ENCODE measurements around the gene GAB2.

GAB2 gene

DNA sequence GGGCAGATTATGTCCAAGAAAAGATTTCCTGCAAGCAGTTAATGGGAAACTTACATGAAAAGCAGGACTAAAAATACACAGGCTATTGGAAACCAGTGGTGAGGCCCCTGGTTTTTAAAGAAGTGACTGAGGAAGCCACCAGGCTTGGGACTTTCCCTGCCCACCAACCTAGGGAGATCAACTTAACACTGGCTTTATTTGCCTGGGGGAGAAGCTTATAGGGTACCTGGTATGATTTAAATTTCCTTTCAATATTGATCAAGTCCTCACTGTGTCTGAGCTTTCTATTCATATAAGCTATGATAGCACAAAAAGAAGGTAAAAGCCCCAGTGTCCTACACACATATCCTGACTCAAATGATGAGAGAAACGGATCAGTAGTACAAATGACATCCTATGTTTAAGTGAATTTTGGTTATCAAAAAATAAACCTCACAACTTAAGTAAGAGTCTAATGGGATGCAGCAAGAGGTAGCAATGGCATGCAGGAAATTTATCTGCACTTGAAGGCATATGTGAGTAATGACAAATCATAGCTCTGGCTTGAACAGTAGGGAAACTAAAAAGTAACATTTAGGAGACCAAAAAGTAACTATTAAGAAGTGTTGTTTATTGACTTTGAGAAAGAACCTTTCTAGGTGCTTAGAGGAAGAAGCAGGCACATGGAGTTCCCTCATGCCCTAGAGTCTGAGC is 85.3 kb downstream of the GAB2 start:
- in situ Hi-C loops (cut with MboI; ENCODE audit: low pct_unique_long_range_greater_than_20kb, low sequenced_read_pairs), result no loop called here
- no peak for DNase-seq

DNA sequence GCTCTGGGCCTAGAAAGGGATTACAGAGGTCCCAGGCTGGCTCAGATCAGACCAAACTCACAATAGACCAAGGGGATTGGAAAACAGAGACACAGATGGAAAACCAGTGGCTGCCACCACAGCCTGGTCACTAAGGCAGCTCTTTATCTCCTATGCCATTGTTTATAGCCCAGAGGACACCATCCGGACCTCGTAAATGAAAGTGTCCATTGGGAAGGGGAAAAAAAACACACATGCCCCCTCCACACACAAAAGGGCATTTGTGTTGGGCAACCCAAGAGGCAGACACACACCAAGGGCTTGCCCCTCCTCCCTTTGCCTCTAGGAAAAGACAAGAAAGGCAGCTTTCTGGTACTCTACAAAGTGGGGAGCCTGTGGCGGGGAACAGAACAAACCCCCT is 85.9 kb downstream of the GAB2 start:
- no peak for DNase-seq
- in situ Hi-C loops (cut with MboI; ENCODE audit: low pct_unique_long_range_greater_than_20kb, low sequenced_read_pairs), result no loop called here

DNA sequence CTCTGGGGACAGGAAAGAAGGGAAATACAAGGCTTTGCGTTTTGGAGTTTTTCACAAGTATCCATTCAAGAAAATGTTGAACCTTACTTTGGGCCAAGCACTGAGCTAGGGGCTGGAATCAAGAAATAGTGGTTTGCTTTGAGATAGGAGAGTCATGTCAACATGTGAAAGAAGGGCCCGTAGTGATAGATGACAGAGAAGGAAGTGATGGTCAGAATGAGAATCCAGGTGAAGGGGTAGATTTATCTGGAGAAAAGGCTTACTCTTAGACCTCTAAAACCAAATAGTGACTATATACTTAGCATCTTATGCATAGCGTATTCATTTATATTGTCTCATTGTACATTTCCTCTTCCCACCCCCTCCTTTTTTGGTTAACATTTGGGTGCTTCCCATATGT is 87.3 kb downstream of the GAB2 start:
- in situ Hi-C loops (cut with MboI; ENCODE audit: low pct_unique_long_range_greater_than_20kb, low sequenced_read_pairs), result no loop called here
- DNase-seq, result no peak

DNA sequence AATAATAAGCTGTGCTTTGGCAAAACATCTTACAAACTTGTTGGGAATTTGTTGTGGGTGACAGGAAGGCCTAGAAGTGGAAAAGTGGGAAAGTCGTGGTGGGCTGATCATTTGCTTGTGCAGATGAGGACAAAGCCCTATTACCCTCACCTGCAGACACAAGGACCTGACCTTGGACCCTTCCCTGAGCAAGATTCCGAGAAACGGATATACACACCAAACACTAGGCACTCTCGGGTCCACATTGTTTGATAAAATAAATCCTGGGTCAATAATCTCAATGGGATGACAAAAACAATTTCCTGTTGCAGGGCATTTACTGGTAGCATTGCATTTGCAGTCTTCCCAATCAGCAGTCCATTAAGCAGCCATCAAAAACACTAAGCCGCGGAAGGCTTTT is 89.7 kb downstream of the GAB2 start:
- in situ Hi-C loops (cut with MboI; ENCODE audit: low pct_unique_long_range_greater_than_20kb, low sequenced_read_pairs), result no loop called here
- no peak for DNase-seq

DNA sequence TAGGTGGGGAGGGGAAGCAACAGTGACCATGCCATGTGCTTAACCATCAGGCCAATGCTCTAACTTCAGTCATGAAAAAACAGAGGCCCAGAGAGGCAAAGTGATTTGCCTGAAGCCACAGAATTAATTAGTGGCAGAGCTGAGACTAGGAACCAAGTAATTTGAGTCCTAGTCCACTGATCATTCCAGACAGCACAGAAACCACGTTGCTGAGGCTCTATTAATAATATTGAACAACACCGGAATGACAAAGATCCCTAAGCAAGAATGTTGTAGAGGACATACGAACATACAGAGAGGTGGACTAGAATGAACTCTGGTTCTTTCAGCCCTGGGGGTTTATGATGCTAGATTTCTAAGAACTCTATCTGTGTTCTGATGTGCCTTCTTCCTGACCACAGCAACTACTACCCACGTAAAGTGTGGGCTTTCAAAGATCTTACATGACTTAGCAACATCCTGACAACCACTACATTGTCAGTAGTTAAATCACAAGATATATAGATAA is 92.3 kb downstream of the GAB2 start:
- in situ Hi-C loops (cut with MboI; ENCODE audit: low pct_unique_long_range_greater_than_20kb, low sequenced_read_pairs), result no loop called here
- DNase-seq, result peak; percentile 70

DNA sequence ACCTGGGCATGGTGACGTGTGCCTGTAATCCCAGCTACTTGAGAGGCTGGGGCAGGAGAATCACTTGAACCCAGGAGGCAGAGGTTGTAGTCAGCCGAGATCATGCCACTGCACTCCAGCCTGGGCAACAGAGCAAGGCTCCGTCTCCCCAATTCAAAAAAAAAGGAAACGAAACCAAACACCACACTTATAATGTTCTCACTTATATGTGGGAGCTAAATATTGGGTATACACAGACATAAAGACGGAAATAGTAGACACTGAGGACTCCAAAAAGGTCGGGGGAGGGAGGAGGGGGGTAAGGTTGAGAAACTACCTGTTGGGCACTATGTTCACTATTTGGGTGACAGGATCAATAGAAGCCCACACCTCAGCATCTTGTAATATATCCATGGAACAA is 94.3 kb downstream of the GAB2 start:
- in situ Hi-C loops (cut with MboI; ENCODE audit: low pct_unique_long_range_greater_than_20kb, low sequenced_read_pairs), result no loop called here
- DNase-seq, result no peak

DNA sequence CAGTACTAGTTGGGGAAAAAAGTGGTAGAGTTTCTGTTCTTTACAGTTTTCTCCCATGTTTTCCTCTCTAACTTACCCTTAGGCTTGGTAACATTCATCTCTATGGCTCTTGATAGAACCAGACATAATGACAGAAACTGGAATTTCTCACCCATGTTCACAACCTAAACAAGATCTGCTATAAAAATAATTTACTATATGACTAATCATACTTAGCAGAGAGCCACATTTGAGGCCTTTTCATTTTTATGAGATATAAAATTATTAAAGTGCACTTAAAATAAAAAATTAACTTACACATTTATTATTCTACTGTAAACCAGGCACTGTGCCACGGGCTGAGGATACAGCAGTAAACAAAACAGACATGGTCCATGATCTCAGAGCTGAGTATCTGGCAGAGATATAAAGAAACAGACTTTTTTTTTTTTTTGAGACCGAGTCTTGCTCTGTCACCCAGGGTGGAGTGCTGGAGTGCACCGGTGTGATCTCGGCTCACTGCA is 98.1 kb downstream of the GAB2 start:
- in situ Hi-C loops (cut with MboI; ENCODE audit: low pct_unique_long_range_greater_than_20kb, low sequenced_read_pairs), result no loop called here

DNA sequence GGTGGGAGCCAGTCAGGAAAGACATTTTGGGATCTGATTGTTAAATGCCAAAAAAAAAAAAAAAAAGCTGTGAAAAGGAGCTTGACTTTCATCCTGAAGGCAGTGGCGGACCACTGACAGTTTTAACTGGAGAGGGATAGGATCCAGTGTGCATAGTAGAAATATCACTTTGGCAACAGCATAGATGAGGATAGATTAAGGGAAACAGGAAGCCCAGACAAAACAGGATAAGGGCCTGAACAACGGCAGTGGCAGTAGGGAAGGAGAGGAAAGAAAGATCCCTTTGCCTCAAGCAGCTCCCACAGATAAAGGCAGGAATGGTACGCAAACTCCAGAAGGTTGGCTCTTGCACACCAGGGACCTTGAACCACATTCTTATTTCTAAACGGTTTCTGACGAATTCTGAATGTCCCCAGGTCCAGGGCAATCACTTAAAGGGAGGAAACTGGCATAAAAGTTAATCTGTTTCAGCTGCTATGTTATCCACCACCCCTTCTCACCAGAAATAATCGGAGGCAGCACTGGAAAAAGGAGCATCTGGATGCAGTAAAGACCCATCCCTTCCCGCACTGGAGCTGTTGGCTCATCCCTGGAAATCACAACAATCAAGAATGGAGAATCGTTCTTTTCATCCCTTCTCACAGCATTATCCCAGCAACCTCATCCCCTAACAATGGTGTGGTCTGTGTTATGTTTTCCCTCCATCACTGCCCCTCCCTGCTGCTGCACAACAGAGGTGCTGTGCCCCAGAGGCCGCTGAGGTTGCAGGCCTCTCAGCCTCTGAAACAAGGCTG is 99.1 kb downstream of the GAB2 start:
- in situ Hi-C loops (cut with MboI; ENCODE audit: low pct_unique_long_range_greater_than_20kb, low sequenced_read_pairs), result no loop called here
- no peak for DNase-seq

More for the DNA sequence above, 98.1 kb downstream of the GAB2 start:
- DNase-seq, result no peak

DNA sequence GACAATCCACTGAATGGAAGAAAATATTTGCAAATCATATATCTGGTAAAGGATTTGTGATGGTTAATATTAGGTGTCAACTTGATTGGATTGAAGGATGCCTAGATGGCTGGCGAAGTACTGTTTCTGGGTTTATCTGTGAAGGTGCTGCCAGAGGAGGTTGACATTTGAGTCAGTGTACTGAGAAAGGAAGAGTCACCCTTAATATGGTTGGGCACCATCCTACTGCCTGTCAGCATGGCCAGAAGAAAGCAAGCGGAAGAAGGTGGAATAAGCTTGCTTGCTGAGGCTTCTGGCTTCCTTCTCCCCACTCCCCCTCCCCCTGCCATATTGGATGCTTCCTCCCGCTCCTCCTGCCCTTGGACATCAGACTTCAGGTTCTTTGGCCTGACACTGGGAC is 101.9 kb downstream of the GAB2 start:
- no peak for DNase-seq
- in situ Hi-C loops (cut with MboI; ENCODE audit: low pct_unique_long_range_greater_than_20kb, low sequenced_read_pairs), result no loop called here

DNA sequence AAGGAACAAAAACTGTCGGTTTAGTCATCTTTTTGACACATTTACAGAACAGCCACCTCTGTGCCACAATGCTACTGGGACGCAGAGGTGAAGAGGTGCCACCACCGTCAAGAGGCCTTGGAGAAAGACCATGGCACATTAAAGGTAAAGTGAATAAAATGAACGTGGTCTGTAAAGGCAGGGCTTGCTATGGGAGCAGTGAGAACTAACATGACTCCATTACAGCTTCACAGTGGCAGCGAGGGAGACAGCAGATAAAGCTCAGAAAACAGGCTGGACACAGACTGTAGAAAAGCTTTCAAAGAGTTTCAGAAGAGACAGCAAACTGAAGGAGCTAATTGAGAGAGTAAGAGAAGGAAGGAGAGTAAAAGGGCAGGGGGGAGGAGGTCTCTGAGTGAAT is 102.9 kb downstream of the GAB2 start:
- DNase-seq, result no peak
- in situ Hi-C loops (cut with MboI; ENCODE audit: low pct_unique_long_range_greater_than_20kb, low sequenced_read_pairs), result no loop called here

DNA sequence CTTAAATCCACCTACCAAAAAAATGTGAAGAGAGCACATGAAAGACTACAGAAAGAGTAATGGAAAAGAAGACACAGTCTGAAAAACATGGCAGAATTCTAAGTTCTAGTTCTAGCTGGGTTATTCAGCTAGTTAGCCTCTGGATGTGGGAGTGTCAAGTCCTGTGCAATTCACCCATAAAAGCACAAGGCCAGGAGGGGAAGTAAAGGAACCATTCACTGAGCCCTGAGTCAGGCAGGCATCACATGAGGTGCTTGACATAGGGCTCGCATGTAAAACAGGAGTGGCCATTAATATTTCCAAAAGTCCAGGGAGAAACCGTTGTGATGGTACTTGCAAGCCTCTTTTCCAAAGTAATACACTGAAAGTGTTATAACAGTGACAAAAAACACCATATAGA is 103.7 kb downstream of the GAB2 start:
- peak; percentile 60 for DNase-seq

DNA sequence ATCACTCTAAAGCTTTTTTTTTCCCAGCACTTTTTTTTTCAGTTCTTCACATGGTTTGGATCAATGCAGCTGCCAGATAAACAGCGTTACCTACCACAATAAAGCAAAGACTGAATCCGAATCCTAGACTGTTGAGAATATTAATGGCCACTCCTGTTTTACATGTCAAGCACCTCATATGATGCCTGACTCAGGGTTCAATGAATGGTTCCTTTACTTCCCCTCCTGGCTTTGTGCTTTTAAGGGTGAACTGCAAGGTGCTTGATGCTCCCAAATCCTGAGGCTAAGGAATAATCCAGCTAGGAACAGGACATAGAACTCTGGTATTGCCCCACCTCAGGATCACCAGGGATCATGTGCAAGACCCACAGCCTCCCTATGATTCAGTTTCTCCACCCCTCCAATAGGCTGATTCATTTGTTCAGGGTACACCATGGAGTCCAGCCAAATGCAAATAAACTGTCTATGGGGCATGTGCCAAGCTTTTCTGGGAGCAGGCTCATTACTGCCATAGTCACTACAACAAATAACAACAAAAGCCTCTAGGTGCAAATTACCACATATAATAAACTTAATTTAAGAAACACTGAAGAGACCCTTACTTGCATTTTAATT is 104.3 kb downstream of the GAB2 start:
- in situ Hi-C loops (cut with MboI; ENCODE audit: low pct_unique_long_range_greater_than_20kb, low sequenced_read_pairs), result no loop called here
- DNase-seq, result no peak

More for the DNA sequence above, 103.7 kb downstream of the GAB2 start:
- in situ Hi-C loops (cut with MboI; ENCODE audit: low pct_unique_long_range_greater_than_20kb, low sequenced_read_pairs), result no loop called here

DNA sequence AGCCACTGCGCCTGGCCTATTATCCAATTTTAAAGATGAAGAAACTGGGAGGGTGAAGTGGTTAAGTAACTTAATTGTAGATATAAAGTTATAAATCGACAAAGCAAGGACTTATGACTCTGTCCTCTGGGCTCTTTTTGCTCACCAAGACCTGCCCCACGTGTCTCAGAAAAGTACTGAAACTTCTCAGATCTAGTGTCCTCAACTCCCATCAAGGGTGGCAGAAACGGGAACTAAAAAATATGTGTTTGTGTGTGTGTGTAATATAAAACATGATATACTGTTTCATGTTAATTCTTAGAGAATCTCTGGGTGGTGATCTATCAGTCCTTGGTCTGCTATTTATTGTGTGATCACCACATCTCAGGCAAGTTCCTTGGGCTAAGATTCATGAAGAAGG is 104.9 kb downstream of the GAB2 start:
- no peak for DNase-seq
- in situ Hi-C loops (cut with MboI; ENCODE audit: low pct_unique_long_range_greater_than_20kb, low sequenced_read_pairs), result no loop called here

DNA sequence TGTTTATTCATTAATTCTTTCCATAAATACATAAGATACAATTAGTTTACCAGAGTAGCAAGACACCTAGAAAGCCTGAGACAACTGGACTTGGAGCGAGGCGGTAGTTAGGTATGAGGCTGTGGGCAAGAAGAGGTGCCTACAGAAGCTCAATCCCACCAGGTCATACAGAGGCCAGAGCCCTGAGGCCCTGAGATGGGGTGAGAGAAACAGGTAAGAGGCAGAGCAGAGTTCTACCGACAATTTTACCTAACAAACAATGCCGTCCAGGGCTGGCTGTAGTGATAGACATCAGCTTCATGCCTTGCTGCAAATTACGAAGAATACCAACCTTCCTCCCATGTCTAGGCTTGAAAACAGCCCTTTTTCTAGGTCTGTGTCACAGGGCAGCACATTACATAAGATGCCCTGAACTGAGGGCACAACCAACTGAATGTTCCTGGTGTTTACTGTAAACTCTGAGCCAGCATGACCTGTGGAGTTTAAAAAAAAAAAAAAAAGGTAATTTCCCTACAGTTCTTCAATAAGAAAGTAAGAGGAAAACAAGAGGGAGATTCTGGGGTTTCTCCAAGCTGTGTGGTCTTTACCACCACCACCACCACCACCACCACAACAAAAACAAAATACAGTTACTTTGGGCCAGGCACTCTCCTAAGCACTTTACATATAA is 105.8 kb downstream of the GAB2 start:
- in situ Hi-C loops (cut with MboI; ENCODE audit: low pct_unique_long_range_greater_than_20kb, low sequenced_read_pairs), result no loop called here
- DNase-seq, result no peak

DNA sequence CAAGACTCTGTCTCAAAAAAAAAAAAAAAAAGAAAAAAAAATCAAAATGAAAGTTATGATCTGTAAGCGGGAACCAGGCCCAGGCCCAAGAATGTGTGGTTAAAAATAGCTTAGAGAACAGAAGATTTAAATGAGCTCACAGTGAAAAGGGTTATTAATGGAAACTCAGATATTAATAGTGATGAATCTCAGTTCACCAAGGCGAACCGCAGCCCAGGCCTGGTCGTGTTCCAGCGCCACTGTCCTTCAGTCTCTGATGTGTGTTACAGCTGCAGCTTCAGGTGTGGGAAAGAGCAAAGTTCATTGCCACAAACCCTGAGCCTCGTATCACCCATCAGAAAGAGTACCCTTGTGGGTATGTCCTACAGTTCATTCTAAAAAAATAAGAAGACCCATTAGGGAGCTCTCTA is 107.1 kb downstream of the GAB2 start:
- DNase-seq, result no peak

DNA sequence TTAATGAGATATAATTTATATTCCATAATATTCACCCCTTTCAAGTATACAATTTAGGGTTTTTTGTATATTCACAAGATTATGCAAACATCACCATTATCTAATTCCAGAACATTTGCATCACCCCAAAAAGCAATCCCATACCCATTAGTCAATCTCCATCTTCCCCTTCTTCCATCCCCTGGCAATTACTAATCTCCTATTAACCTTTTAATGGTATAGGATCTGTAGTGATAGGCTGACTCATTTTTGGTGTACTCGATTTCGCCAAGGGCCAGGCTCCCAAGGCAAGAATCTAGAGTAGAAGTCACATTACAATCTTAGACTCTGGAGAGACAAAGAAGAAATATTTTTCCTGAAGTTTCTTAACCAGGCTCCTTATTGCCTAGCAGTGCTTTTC is 113.4 kb downstream of the GAB2 start:
- no peak for DNase-seq
- in situ Hi-C loops (cut with MboI; ENCODE audit: low pct_unique_long_range_greater_than_20kb, low sequenced_read_pairs), result no loop called here

More for the DNA sequence above, 107.1 kb downstream of the GAB2 start:
- in situ Hi-C loops (cut with MboI; ENCODE audit: low pct_unique_long_range_greater_than_20kb, low sequenced_read_pairs), result no loop called here

DNA sequence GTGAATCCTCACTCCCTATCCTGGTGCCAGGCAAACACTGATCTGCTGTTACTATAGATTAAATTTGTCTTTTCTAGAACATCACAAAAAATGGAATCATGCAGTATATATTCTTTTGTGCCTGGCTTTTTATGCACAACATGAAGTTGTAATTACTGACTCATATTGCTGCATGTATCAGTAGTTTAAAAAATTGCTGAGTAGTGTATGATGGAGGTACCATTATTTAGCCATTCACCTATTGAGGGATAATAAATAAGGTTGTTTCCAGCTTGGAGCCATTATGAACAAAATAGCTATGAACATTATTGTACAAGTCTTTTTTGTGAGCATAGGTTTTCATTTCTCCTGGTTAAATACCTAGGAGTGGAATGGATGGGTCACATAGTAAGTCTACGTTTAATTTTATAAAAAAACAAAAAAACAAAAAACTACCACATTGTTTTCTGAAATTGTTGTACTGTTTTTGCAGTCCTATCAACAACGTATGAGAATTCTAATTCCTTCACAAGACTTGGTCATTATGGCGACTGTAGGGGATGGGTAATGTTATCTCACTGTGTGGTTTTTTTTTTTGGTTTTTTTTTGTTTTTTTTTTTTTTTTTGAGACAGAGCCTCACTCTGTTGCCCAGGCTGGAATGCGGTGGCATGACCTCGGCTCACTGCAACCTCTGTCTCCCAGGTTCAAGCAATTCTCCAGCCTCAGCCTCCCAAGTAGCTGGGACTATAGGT is 117.3 kb downstream of the GAB2 start:
- in situ Hi-C loops (cut with MboI; ENCODE audit: low pct_unique_long_range_greater_than_20kb, low sequenced_read_pairs), result no loop called here
- DNase-seq, result no peak

DNA sequence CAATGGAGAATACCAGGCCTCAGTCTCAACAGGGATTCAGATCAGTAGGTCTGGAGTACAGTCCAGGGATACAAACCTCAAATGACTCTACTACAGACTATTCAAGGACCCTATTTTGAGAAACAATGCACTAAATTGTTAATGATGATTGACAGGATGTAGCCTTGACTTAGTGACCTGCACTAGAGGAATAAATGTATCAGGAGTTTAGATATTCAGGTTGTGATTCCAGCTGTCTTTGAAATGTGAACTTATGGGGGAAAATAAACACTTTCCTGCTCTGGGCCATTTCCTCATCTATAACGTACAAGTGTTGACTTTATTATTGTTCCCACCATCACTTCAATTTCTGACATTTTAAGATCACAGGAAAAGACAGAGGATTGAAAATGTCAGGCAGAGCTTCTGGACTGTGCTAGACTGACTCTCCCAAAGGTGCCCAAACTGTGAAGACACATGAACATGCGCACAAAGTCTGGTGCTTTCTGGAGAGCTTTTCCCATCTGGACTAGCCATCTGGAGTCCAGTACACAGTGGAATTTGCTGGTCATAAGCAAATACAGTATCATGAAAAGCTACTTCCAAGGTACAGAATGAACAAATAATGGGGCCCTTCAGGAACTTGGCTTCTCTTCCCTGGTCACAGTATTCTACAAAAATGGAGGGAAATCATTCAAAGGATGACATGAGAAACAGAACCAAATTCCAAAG is 118.5 kb downstream of the GAB2 start:
- DNase-seq, result no peak
- in situ Hi-C loops (cut with MboI; ENCODE audit: low pct_unique_long_range_greater_than_20kb, low sequenced_read_pairs), result no loop called here

Data from KBM-7 (cell line).